OCI-LY1 (cell line): ENCODE data around the gene MMP14.

Source experiments
- CTCF ChIP-seq: fragments of 200-600 bp; sonication (generic), shearing (Covaris generic); IDR thresholded peaks from 2 replicates; pipeline ENCODE4 v1.5.1; 2017; ENCODE audit warnings: mild to moderate bottlenecking, antibody characterized with exemption, low read length, moderate library complexity, mixed read lengths
- EZH2 ChIP-seq: fragments of 200-600 bp; sonication (generic), shearing (Covaris generic); IDR thresholded peaks from 2 replicates; pipeline ENCODE4 v1.8.0; 2017; ENCODE audit warnings: borderline replicate concordance, mixed run types, mild to moderate bottlenecking, antibody characterized with exemption, low read length, moderate library complexity, mixed read lengths

DNA sequence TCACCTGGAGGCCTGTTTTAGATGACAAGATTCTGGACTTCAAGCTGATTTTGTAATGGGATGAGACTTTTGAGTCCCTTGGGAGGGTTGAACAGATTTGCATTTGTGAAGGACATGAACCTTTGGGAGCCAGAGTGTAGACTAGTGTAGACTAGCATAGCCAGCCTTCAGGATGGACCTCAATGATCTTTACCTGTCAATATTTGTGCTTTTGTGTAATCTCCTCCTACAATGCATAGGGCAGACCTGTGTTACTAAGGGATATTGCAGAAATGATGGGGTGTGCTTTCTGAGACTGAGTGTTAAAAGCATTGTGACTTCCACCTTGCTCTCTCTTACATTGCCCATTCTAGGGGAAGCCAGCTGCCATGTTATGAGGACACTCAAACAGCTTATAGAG lies 25.3 kb downstream of the MMP14 start:
- TF ChIP-seq CTCF (no peak), EZH2 (no peak)
